NOMO-1 (cell line): ENCODE measurements around the gene RTP2.
A peak's percentile ranks its signal among the peaks of the same experiment; 100 is the strongest.

Source experiments
- DNase-seq, 2 experiments: peaks; one replicate each; lab custom pipeline; 2025; ENCODE audit not compliant: unreplicated experiment in 2 of 2; lab: John Stamatoyannopoulos, UW

Gene RTP2

DNA sequence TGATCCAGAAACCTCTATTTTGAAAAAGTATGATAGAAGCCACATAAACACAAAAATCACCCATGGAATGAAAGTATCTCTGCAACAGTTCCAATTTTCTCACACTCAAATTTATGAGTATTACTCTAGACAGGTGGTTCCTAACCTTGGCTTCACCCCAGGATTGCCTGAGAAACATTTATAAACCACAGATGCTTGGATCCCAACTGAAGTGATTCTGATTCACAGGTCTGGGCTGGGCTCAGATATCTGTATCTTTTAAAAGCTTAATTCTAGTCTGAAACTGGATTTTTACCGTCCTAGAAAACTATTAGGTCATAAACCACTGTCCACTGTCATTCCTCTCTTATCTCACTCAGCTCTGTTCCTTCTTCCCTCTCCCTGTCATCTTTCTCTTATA lies 24.8 kb downstream of the RTP2 start:
- DNase-seq = no peak

DNA sequence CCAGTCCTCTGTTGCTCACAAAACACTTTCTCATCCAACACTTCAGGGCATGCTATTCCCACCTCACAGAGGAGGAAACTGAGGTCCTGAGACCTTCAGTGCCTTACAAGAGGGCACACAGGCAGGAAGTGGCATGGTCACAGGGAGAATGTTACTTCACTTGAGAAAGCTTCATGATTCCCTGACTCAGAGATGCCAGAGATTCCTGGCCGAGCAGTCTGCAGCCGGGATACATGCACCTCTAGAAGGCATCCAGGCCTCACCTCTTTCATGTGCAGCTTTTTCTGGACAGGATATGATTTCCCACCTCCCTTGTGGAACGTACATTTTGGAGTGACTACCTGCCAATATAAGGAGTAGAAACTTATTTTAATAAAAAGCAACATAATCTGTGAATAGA lies 29.3 kb downstream of the RTP2 start:
- no peak for DNase-seq

DNA sequence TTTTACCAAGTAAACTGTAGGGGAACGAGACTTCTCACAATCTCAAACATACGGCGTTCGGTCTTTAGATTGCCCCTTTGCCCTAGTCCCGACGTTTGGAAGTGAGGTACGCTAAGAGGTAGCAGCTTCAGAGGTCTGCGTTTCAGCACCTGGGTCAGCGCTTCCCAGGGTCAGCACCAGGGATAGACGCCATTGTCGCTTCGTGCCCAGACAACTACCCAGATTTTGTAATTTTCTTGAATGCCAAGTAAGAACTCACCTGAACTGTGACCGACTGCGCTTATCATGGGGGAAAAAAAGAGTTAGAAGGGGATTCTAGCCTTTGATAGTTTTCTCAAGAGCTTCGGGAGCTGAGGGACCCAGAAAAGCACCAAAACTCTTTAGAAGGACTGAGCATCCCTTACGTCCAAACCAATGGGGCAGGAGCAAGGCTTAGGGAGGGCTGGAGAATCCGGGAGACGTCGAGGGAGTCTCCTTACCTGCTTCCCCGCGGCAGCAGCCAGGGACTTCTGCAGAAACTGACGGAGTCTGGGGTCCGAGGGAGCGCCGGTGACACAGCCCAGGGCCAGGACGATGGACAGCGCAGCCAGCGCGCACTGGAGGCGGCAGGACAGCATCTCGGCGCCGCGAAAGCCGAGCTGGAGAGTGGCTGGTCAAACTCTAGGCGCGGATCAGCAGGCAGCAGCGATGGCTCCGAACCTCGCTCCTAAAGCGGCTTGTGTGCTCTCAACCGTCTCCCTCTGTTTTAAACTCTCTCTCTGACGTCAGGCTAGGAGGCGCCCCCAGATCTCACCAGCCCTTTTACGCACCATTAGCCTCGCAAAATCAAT lies 32.5 kb downstream of the RTP2 start, which contains the start of gene SST:
TSS of gene SST (minus strand) at position 720 of the 830 bp plus-strand sequence. CDS start at position 617, 103 bp downstream.
- peak in 1 of 2 experiments; percentile 5 for DNase-seq

DNA sequence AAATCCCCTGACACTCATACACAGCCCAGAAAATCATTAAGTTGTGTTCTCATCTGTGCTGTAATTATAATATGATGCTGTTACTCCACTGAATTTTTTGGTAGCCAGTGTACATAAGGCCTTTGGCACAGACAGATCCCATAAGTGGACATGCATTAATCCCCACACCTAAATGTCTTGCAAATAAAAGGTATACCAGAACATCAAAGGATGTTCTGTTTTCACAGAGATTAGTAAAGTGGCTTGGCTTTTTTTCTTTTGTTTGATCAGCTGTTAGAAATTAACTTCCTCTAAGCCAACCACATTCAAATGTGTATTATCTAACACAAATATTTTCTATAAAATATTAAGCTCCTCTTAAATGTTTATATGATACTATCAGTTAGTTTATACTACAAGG lies 34.8 kb downstream of the RTP2 start:
- no peak for DNase-seq

DNA sequence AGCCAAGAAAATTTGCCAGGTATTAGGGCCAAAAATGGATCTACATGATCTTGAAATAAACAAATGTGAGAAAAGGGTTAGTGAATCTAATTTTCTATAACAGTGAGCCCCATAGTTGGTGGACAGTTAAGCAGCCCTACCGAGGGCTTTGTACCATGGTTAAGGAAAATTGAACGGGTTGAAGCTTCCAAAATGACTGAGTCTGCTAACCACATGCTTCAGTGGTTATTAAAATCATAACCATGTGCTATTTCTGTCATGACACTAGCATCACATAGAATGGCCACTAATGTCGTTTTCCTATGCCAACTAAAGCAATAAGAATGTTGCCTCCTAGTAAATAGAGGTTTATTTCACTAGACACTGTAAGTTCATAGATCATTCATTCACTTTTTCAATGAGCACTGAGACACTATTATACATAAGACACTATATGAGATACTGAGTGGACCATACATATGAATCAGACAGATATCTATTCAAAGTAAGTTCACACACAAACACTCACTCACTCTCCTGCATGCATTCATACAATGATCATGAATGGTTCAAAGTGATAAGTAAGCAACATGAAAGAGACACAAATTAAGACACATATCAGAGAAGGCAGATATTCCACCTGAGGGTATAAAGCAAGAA lies 36.5 kb downstream of the RTP2 start:
- no peak for DNase-seq

DNA sequence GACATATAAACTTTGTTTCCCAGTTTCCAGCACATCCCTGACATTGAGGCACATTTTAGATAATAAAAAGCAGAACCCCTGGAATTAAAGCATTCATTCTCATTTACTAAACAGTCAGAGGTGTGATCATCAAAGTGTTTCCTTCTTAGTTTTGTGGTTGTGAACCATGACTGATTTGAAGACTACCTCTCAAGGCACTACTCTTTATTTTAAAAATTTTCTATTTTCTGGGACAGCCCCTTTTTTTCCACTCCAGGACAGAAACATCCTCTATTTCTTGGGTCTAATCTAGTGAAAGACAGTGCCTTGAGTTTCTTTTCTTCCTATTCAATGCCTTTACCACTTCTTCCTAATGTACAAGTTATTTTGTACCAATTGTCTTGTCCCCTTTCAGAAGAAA lies 37.3 kb downstream of the RTP2 start:
- DNase-seq = no peak

DNA sequence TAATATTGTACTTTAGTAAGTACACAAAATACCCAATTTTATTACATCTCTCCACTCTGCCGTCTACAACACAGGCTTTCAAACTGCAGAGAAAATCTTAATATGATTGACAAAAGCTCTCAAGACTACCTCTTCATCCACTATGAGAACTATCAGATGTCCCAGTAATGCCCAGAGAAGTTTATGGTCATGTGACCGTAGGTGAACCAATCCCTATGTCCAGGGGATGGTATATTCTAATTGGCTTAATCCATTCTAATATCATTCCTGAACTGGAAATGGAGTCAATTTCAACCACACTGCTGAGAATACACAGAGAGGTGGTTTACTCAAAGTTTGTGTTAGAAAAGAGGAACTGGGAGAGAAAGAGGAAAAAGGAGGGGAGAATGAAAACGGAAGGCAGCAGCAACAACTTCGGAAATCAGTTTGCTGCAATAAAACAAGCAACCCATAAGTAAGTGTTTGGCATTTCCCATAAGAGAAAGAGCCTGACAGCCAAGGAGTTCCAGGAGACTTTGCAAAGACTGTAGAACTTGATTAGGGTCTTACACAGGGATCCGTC lies 39.4 kb downstream of the RTP2 start:
- DNase-seq = peak; percentile 61 to 92

DNA sequence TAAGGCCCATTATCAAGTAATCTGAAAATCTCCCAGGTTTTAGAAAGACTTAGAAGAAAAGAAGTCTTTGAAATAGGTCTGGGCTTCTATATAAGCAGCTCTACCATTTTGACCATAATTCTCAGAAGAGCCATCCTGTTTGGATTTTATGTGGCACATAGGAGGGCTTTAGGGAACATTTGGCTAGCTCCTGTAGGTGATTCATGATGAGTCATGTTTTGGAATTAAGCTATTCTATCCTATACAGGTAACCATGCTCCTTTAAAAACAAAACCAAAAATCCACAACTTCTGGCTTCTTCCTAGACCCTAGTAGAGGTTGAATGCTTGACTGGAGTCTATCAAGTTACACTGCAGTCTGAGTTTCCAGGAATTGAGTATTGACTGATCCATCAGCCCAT lies 41.1 kb downstream of the RTP2 start:
- no peak for DNase-seq

DNA sequence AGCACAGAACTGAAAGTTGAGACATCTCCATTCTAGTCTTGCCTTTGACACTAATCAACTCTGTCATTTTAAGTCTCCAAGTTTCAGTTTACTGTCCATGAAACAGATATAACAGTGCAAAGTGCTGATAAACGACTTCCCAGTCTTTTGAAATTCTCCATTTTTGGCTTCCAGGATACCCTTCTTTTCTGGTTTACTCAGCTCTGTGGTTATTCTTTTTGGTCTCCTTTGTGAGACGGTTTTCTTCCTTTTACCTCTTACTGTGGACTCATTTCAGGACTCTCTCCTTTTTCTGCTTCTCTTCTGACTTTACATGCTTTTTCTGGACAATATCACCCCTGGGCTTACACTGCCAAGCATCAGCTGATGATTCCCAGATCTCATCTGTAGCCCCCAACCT lies 51.1 kb downstream of the RTP2 start:
- no peak for DNase-seq
